Activated naive CD4-positive, alpha-beta T cell treated with anti-CD3 and anti-CD28 coated beads, Interleukin-2, amount 50 U/mL, for 72 hours (primary cell): ENCODE data around the gene C8A. TPM values are rescaled to one million over a fixed set of nuclear protein-coding genes. Genes with fewer than 3 reads are reported as not detected.

Source experiments
- ATAC-seq, 2 donors: fragments of 150-1000 bp; cut with Tn5 transposase; 2 replicates each; pipeline ENCODE4 v1.10.0; 2021; ENCODE audit warnings: mild to moderate bottlenecking in 2 of 2, moderate library complexity in 2 of 2
- DNase-seq, 2 donors: peaks; one replicate each; pipeline ENCODE4 v3.0.0; 2021 to 2022; ENCODE audit warnings: low spot score in 2 of 2
- H3K27ac Mint-ChIP-seq, 2 donors: one replicate each; pipeline ENCODE4 v1.8.0; 2022; ENCODE audit warnings: mild to moderate bottlenecking in 2 of 2, mixed read lengths in 2 of 2
- H3K36me3 Mint-ChIP-seq, 2 donors: one replicate each; pipeline ENCODE4 v1.8.0; 2022; ENCODE audit warnings: mixed read lengths in 2 of 2
- H3K9me3 Mint-ChIP-seq, 2 donors: one replicate each; pipeline ENCODE4 v1.8.0; 2022; ENCODE audit warnings: mixed read lengths in 2 of 2
- total RNA-seq, 2 donors: library from RNA; stranded (reverse); gene quantifications; one replicate each; pipeline ENCODE4 v1.2.3, GENCODE V29; 2022

The C8A gene
- total RNA-seq, 2 donors from 2014 or later = not detected

- DNase-seq (no peak), ATAC-seq (no peak)
- Mint-ChIP-seq H3K36me3 (no peaks in the 10 kb centered on the region), H3K27ac (no peak overlapping the region), H3K9me3 (peaks cover 0 to 10% of the 10 kb centered on the region in 2 donors)
Measured at GRCh38 chr1:56927171-56927570, 72.6 kb downstream of the C8A start.

- ATAC-seq (no peak), DNase-seq (no peak)
- Mint-ChIP-seq H3K36me3 (no peaks in the 10 kb centered on the region), H3K27ac (no peak overlapping the region), H3K9me3 (peaks cover 0 to 10% of the 10 kb centered on the region in 2 donors)
Measured at GRCh38 chr1:56927986-56928385, 73.4 kb downstream of the C8A start.

- Mint-ChIP-seq H3K27ac (no peak overlapping the region), H3K36me3 (no peaks in the 10 kb centered on the region), H3K9me3 (peaks cover 0 to 10% of the 10 kb centered on the region in 2 donors)
- DNase-seq (no peak), ATAC-seq (no peak)
Measured at GRCh38 chr1:56929492-56929891, 74.9 kb downstream of the C8A start.

DNA sequence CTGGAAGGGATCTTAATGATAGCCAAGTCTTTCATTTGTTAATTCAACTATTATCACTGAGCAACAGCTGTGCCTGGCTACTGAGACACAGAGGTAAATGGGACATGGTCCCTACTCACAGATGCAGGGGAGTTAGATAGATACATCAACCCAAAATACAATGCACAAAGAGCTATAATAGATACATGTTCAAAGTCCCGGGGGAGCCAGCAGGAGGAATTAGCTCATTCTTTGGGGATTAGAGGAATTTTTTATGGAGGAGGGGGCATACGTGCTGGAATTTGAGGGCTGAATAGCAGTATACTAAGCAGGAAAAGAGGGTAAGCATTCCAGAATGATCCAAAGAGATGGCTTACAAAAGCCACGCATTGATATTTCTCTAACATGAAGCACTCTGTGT, 76.6 kb downstream of the C8A start:
- no peak for DNase-seq
- ATAC-seq = no peak
- Mint-ChIP-seq H3K9me3 (peaks cover 0 to 10% of the 10 kb centered on the region in 2 donors), H3K27ac (no peak overlapping the region), H3K36me3 (no peaks in the 10 kb centered on the region)

- no peak for DNase-seq
- H3K36me3 Mint-ChIP-seq = no peaks in the 10 kb centered on the region
- no peak for ATAC-seq
- H3K9me3 Mint-ChIP-seq = peaks cover 0 to 10% of the 10 kb centered on the region in 2 donors
- H3K27ac Mint-ChIP-seq = no peak overlapping the region
Measured at GRCh38 chr1:56931686-56932085, 77.1 kb downstream of the C8A start.

DNA sequence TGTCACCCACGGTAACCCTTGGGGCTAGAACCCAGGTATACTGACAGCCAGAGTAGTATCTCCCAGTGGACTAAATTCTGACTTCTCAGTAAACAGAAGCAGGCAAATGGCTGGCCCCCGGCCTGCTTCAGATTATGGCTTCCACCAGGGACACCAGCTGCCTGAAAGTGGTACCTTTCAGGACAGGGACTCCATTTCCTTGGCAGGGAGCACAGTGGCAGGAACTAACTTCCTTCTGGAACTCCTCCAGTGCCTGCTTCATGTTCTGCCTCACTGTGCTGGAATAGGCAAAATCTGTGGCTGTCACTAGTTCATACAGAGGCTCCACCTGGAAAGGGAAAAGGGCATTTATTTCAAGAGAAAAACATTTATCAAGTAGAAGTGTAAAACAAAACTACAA, 78.6 kb downstream of the C8A start:
- no peak overlapping the region for H3K27ac Mint-ChIP-seq
- no peak for ATAC-seq
- no peaks in the 10 kb centered on the region for H3K36me3 Mint-ChIP-seq
- DNase-seq = no peak
- H3K9me3 Mint-ChIP-seq = peaks cover 0 to 10% of the 10 kb centered on the region in 2 donors

- no peaks in the 10 kb centered on the region for H3K36me3 Mint-ChIP-seq
- DNase-seq (no peak), ATAC-seq (no peak)
- H3K27ac Mint-ChIP-seq = no peak overlapping the region
- peaks cover 0 to 7% of the 10 kb centered on the region in 2 donors for H3K9me3 Mint-ChIP-seq
Measured at GRCh38 chr1:56933606-56934005, 79.0 kb downstream of the C8A start.

GRCh38 chr1:56934430-56935060, 79.9 kb downstream of the C8A start:
- no peak for DNase-seq
- no peak for ATAC-seq
- Mint-ChIP-seq H3K27ac (no peak overlapping the region), H3K9me3 (peaks cover 0 to 4% of the 10 kb centered on the region in 2 donors), H3K36me3 (no peaks in the 10 kb centered on the region)

GRCh38 chr1:56938646-56939045, 84.0 kb downstream of the C8A start:
- H3K36me3 Mint-ChIP-seq = no peaks in the 10 kb centered on the region
- DNase-seq (no peak), ATAC-seq (no peak)
- H3K9me3 Mint-ChIP-seq = no peaks in the 10 kb centered on the region
- no peak overlapping the region for H3K27ac Mint-ChIP-seq

DNA sequence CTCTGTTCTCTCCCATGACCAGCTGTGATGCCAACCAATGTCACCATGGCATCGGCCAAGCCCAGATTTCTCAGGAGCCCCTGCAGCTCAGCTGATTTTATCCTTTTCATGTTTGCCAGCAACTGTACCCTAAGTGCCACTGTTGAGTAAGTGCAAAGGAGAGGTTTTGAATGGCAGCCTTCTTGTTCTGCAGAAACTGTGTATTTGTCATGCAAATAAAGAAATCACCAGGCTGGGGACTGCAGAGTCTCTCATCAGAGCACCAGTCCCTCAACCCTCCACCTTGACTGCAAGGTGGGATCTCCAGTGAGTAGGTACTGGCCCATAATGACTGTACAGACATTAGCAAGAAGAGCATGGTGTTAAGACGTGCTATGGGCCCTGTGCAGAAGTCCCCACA, 84.6 kb downstream of the C8A start:
- no peak overlapping the region for H3K27ac Mint-ChIP-seq
- ATAC-seq = no peak
- no peaks in the 10 kb centered on the region for H3K36me3 Mint-ChIP-seq
- no peak for DNase-seq
- H3K9me3 Mint-ChIP-seq = no peaks in the 10 kb centered on the region

DNA sequence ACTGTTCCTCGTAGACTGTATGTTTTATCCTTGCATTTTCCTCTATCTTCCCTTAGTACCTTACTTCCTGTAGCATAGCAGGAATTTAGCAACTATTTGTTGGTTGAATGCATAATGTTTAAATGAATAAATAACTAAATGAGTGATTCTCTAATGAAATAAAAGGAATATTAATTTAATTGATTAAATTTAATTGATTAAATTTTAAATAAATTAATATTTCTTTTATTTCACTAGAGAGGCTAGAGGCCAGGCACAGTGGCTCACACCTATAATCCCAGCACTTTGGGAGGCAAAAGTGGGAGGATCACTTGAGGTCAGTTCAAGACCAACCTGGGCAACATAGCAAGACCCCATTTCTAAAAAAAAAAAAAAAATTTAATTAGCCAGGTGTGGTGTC, 85.4 kb downstream of the C8A start:
- no peaks in the 10 kb centered on the region for H3K36me3 Mint-ChIP-seq
- no peaks in the 10 kb centered on the region for H3K9me3 Mint-ChIP-seq
- H3K27ac Mint-ChIP-seq = no peak overlapping the region
- ATAC-seq (no peak), DNase-seq (no peak)

- peaks cover 0 to 4% of the 10 kb centered on the region in 2 donors for H3K9me3 Mint-ChIP-seq
- no peak for ATAC-seq
- no peak overlapping the region for H3K27ac Mint-ChIP-seq
- no peak for DNase-seq
- no peaks in the 10 kb centered on the region for H3K36me3 Mint-ChIP-seq
Measured at GRCh38 chr1:56948403-56949023, 93.9 kb downstream of the C8A start.

GRCh38 chr1:56952501-56952900, 97.9 kb downstream of the C8A start:
- Mint-ChIP-seq H3K27ac (no peak overlapping the region), H3K9me3 (no peaks in the 10 kb centered on the region), H3K36me3 (no peaks in the 10 kb centered on the region)
- no peak for ATAC-seq
- DNase-seq = no peak

DNA sequence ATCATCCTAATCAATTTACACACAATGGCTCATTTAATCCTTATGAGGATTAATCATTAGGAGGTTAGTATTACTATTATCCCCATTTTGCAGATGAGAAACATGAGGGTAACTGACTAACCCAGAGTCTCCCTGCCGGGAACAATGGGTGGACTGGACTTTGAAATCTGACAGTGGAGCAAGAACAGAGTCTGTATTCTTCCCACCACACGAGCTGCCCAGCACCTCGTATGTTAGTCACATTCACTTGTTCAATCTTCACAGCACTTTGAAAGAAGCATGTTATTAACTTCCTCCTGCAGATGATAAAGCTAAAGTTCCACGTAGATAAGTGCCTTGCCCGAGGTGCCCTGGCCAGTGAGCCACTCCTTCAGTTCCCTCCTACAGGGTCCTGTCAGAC, 98.8 kb downstream of the C8A start:
- Mint-ChIP-seq H3K36me3 (no peaks in the 10 kb centered on the region), H3K9me3 (no peaks in the 10 kb centered on the region), H3K27ac (no peak overlapping the region)
- DNase-seq = no peak
- ATAC-seq = no peak

GRCh38 chr1:56954664-56955063, 100.1 kb downstream of the C8A start:
- Mint-ChIP-seq H3K36me3 (no peaks in the 10 kb centered on the region), H3K27ac (no peak overlapping the region)
- no peak for ATAC-seq

DNA sequence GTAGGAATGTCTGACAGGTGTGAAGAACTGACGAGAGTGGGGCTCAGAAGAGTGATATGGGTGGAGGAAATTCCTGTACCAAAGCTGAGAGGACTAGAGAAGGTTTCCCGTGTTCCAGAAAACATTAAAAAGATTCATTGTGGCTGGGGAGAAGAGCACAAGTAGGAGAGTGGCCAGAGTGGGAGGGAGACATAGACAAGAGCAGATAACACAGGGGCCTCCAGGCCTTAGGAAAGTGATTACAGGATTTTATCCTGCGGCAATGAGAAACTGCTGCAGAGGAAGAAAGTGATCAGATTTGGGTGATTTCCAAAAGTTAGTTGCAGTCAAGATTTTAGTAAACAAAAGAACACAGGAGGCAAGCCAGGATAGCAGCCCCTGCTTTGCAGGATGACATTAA, 103.3 kb downstream of the C8A start:
- DNase-seq (no peak), ATAC-seq (no peak)
- no peaks in the 10 kb centered on the region for H3K36me3 Mint-ChIP-seq
- no peaks in the 10 kb centered on the region for H3K9me3 Mint-ChIP-seq
- no peak overlapping the region for H3K27ac Mint-ChIP-seq

More at GRCh38 chr1:56954664-56955063, 100.1 kb downstream of the C8A start:
- no peaks in the 10 kb centered on the region for H3K9me3 Mint-ChIP-seq
- DNase-seq = no peak

- ATAC-seq (no peak), DNase-seq (no peak)
- Mint-ChIP-seq H3K27ac (no peak overlapping the region), H3K9me3 (no peaks in the 10 kb centered on the region), H3K36me3 (no peaks in the 10 kb centered on the region)
Measured at GRCh38 chr1:56958526-56958925, 103.9 kb downstream of the C8A start.

DNA sequence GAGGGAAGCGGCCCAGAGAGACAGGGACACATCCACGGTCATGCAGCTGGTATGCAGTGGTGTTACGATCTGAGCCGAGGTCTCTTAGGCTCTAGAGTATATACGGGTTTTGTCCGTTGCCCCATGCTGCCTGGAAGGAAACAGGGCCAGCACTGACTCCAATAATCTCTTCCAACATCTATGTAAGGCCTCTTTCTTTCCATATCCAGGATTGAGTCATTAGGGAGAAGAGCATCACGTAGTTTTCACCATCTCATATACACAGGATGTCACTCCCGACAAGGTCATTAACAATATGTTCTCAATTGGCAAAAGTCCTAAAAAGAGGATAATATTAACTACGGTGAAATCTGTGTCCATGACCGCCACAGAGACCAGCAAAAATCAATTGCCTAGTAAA, 106.8 kb downstream of the C8A start:
- no peak for ATAC-seq
- Mint-ChIP-seq H3K27ac (no peak overlapping the region), H3K9me3 (peaks cover 0 to 4% of the 10 kb centered on the region in 2 donors), H3K36me3 (no peaks in the 10 kb centered on the region)
- DNase-seq = no peak
